Sigmoid colon (tissue), 3 donors: ENCODE results near the gene KIAA0513.

Experiments used
- POLR2A ChIP-seq, 2 donors: fragments of 450-650 bp; IDR thresholded peaks; one replicate each; pipeline ENCODE4 v1.6.1; 2016; ENCODE audit warnings: antibody characterized with exemption in 2 of 2, mild to moderate bottlenecking in 2 of 2, moderate library complexity in 2 of 2
- TF ChIP-seq, protein P1 (sequence below), 4 experiments: fragments of 450-650 bp in 3 of 4; fragments of 200-600 bp in 1 of 4; IDR thresholded peaks; one replicate each; pipeline ENCODE4 v1.5.1; 2016 to 2019; ENCODE audit warnings: antibody characterized with exemption in 4 of 4, mild to moderate bottlenecking in 3 of 4, moderate library complexity in 2 of 4

DNA sequence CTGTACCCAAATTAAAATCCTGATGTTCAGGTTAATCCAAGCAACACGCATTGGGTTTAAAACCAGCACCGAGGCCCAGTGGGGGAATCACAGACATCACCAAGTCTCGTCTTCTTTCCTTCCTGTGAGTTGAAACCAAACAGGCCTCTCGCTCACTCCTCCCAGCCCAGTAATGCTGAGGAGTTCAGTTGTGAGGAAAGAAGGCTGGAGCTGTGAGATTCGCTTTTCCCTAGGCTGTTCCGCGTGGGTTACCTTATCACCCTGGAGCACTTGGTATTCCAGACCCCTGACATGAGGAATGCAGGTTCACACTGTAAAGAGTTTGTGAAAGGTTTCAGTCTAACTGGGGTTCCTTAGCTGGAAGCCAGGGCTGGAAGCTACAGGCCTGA lies 63.9 kb downstream of the KIAA0513 start:
- no peak for TF ChIP-seq POLR2A (IDR thresholded peaks at IDR 0.05)
- TF ChIP-seq, protein P1, sequence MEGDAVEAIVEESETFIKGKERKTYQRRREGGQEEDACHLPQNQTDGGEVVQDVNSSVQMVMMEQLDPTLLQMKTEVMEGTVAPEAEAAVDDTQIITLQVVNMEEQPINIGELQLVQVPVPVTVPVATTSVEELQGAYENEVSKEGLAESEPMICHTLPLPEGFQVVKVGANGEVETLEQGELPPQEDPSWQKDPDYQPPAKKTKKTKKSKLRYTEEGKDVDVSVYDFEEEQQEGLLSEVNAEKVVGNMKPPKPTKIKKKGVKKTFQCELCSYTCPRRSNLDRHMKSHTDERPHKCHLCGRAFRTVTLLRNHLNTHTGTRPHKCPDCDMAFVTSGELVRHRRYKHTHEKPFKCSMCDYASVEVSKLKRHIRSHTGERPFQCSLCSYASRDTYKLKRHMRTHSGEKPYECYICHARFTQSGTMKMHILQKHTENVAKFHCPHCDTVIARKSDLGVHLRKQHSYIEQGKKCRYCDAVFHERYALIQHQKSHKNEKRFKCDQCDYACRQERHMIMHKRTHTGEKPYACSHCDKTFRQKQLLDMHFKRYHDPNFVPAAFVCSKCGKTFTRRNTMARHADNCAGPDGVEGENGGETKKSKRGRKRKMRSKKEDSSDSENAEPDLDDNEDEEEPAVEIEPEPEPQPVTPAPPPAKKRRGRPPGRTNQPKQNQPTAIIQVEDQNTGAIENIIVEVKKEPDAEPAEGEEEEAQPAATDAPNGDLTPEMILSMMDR (IDR thresholded peaks at IDR 0.05), result no peak
